Stimulated activated naive CD8-positive, alpha-beta T cell treated with anti-CD3 and anti-CD28 coated beads, Interleukin-15, amount 100 ng/mL, for 72 hours (primary cell): ENCODE data around the gene ZNF878.
A peak's percentile ranks its signal among the peaks of the same experiment; 100 is the strongest.

ENCODE experiments used
- ATAC-seq: fragments of 150-1000 bp; cut with Tn5 transposase; 2 replicates; pipeline ENCODE4 v1.10.0; 2021; ENCODE audit warnings: mild to moderate bottlenecking, moderate library complexity
- DNase-seq, 2 donors: peaks; one replicate each; pipeline ENCODE4 v3.0.0; 2021 to 2022
- H3K27ac Mint-ChIP-seq, 2 donors: one replicate each; pipeline ENCODE4 v1.8.0; 2022; ENCODE audit warnings: mild to moderate bottlenecking in 2 of 2, mixed read lengths in 2 of 2, moderate library complexity in 2 of 2
- H3K27me3 Mint-ChIP-seq: one replicate; pipeline ENCODE4 v1.8.0; 2022; ENCODE audit warnings: mixed read lengths
- H3K4me1 Mint-ChIP-seq: one replicate; pipeline ENCODE4 v1.8.0; 2022; ENCODE audit warnings: mild to moderate bottlenecking, mixed read lengths
- H3K4me3 Mint-ChIP-seq, 2 donors: one replicate each; pipeline ENCODE4 v1.8.0; 2022; ENCODE audit warnings: mild to moderate bottlenecking in 2 of 2, mixed read lengths in 2 of 2, moderate library complexity in 1 of 2
- H3K9me3 Mint-ChIP-seq, 2 donors: one replicate each; pipeline ENCODE4 v1.8.0; 2022; ENCODE audit warnings: mixed read lengths in 2 of 2

Gene ZNF878

GRCh38 chr19:12055784-12056183 is 3.0 kb upstream of the ZNF878 start:
- no peak overlapping the region for H3K4me3 Mint-ChIP-seq
- no peak for ATAC-seq
- no peak overlapping the region for H3K27ac Mint-ChIP-seq
- H3K27me3 Mint-ChIP-seq: peaks cover 48% of the 10 kb centered on the region
- DNase-seq: no peak
- H3K9me3 Mint-ChIP-seq: peaks cover 4 to 6% of the 10 kb centered on the region in 2 donors
- H3K4me1 Mint-ChIP-seq: peaks cover 28% of the 10 kb centered on the region

- peaks cover 4 to 7% of the 10 kb centered on the region in 2 donors for H3K9me3 Mint-ChIP-seq
- peak overlapping the region in 1 of 2 donors; percentile 77 for H3K27ac Mint-ChIP-seq
- ATAC-seq: peak; percentile 51
- peak overlapping the region; percentile 88 to 90 for H3K4me3 Mint-ChIP-seq
- peaks cover 42% of the 10 kb centered on the region for H3K27me3 Mint-ChIP-seq
- peak; percentile 14 to 21 for DNase-seq
- H3K4me1 Mint-ChIP-seq: peaks cover 21% of the 10 kb centered on the region
These were observed 667 bp downstream of the ZNF878 start for GRCh38 chr19:12052091-12052496.

GRCh38 chr19:12047868-12048267 is 4.9 kb downstream of the ZNF878 start:
- ATAC-seq: no peak
- H3K9me3 Mint-ChIP-seq: peaks cover 27 to 42% of the 10 kb centered on the region in 2 donors
- no peak for DNase-seq

GRCh38 chr19:12043752-12044422 is 8.9 kb downstream of the ZNF878 start:
- peaks cover 23 to 47% of the 10 kb centered on the region in 2 donors for H3K9me3 Mint-ChIP-seq
- H3K4me3 Mint-ChIP-seq: no peak overlapping the region
- no peak overlapping the region for H3K27ac Mint-ChIP-seq
- DNase-seq: no peak
- H3K4me1 Mint-ChIP-seq: no peaks in the 10 kb centered on the region
- ATAC-seq: no peak
- H3K27me3 Mint-ChIP-seq: no peaks in the 10 kb centered on the region

More at GRCh38 chr19:12047868-12048267, 4.9 kb downstream of the ZNF878 start:
- Mint-ChIP-seq H3K27me3 (peaks cover 8% of the 10 kb centered on the region), H3K27ac (peak overlapping the region in 1 of 2 donors; percentile 67), H3K4me3 (no peak overlapping the region), H3K4me1 (peaks cover 13% of the 10 kb centered on the region)

GRCh38 chr19:12042893-12043292 is 9.9 kb downstream of the ZNF878 start:
- Mint-ChIP-seq H3K27ac (no peak overlapping the region), H3K4me1 (no peaks in the 10 kb centered on the region), H3K27me3 (no peaks in the 10 kb centered on the region), H3K4me3 (no peak overlapping the region), H3K9me3 (peaks cover 23 to 47% of the 10 kb centered on the region in 2 donors)
- ATAC-seq (no peak), DNase-seq (no peak)

GRCh38 chr19:12035220-12036172 is 17.3 kb downstream of the ZNF878 start, which contains the start of gene ZNF433:
Gene ZNF433 (minus strand): TSS chr19:12035679. CDS start chr19:12035539, 140 bp downstream.
- DNase-seq: peak; percentile 57 to 83
- Mint-ChIP-seq H3K9me3 (no peaks in the 10 kb centered on the region), H3K4me3 (peak within 1 kb of the TSS; percentile 90 to 94), H3K27me3 (peaks cover 8% of the 10 kb centered on the region), H3K27ac (peak within 1 kb of the TSS; percentile 90 to 92), H3K4me1 (peaks cover 21% of the 10 kb centered on the region)
- peak; percentile 97 for ATAC-seq

GRCh38 chr19:12034620-12035019 is 18.1 kb downstream of the ZNF878 start:
- H3K27ac Mint-ChIP-seq: no peak overlapping the region
- ATAC-seq: no peak
- no peak for DNase-seq
- peaks cover 21% of the 10 kb centered on the region for H3K4me1 Mint-ChIP-seq
- H3K9me3 Mint-ChIP-seq: no peaks in the 10 kb centered on the region
- peak overlapping the region; percentile 22 to 58 for H3K4me3 Mint-ChIP-seq
- H3K27me3 Mint-ChIP-seq: peaks cover 8% of the 10 kb centered on the region

- H3K4me1 Mint-ChIP-seq: peaks cover 21% of the 10 kb centered on the region
- no peaks in the 10 kb centered on the region for H3K9me3 Mint-ChIP-seq
- H3K27ac Mint-ChIP-seq: no peak overlapping the region
- ATAC-seq (no peak), DNase-seq (no peak)
- H3K27me3 Mint-ChIP-seq: peaks cover 8% of the 10 kb centered on the region
- peak overlapping the region in 1 of 2 donors; percentile 58 for H3K4me3 Mint-ChIP-seq
These were observed 18.6 kb downstream of the ZNF878 start for GRCh38 chr19:12034198-12034597.

- Mint-ChIP-seq H3K9me3 (peaks cover 35 to 45% of the 10 kb centered on the region in 2 donors), H3K4me3 (no peak overlapping the region), H3K27ac (no peak overlapping the region), H3K27me3 (no peaks in the 10 kb centered on the region), H3K4me1 (no peaks in the 10 kb centered on the region)
- ATAC-seq (no peak), DNase-seq (no peak)
These were observed 37.0 kb downstream of the ZNF878 start for GRCh38 chr19:12015753-12016116.

- Mint-ChIP-seq H3K4me3 (no peak overlapping the region), H3K9me3 (peaks cover 35 to 48% of the 10 kb centered on the region in 2 donors), H3K27ac (no peak overlapping the region), H3K27me3 (no peaks in the 10 kb centered on the region), H3K4me1 (no peaks in the 10 kb centered on the region)
- ATAC-seq (no peak), DNase-seq (no peak)
These were observed 37.6 kb downstream of the ZNF878 start for GRCh38 chr19:12015015-12015752.

- Mint-ChIP-seq H3K4me1 (peaks cover 35% of the 10 kb centered on the region), H3K27ac (peak overlapping the region; percentile 77 to 87), H3K4me3 (peak overlapping the region; percentile 33 to 60), H3K27me3 (no peaks in the 10 kb centered on the region), H3K9me3 (peaks cover 0 to 4% of the 10 kb centered on the region in 2 donors)
- ATAC-seq: peak; percentile 97
- peak; percentile 34 to 51 for DNase-seq
These were observed 52.4 kb downstream of the ZNF878 start for GRCh38 chr19:12000152-12000981.

- ATAC-seq: no peak
These were observed 57.6 kb downstream of the ZNF878 start for GRCh38 chr19:11995174-11995573.

More at GRCh38 chr19:11995174-11995573, 57.6 kb downstream of the ZNF878 start:
- Mint-ChIP-seq H3K27me3 (no peaks in the 10 kb centered on the region), H3K4me1 (peaks cover 66% of the 10 kb centered on the region), H3K4me3 (no peak overlapping the region), H3K9me3 (peaks cover 0 to 4% of the 10 kb centered on the region in 2 donors), H3K27ac (no peak overlapping the region)
- no peak for DNase-seq
